DND-41 (cell line): ENCODE results near the gene PRODH2.

Experiments
- CTCF ChIP-seq: IDR thresholded peaks from 2 replicates; pipeline ENCODE4 v1.5.1; 2012; ENCODE audit warnings: borderline replicate concordance, low read length, moderate library complexity, mild to moderate bottlenecking; ENCODE audit not compliant: poor library complexity, severe bottlenecking; ENCODE audit errors: extremely low read depth
- EZH2 ChIP-seq: IDR thresholded peaks from 3 replicates; pipeline ENCODE4 v1.6.1; 2012; ENCODE audit warnings: borderline replicate concordance, low read depth, mild to moderate bottlenecking, moderate library complexity, low read length, inconsistent platforms; ENCODE audit not compliant: severe bottlenecking

- no peak for TF ChIP-seq CTCF
- no peak for TF ChIP-seq EZH2
Observed at GRCh38 chr19:35858311-35858710, 45.7 kb upstream of the PRODH2 start.
